Stimulated activated CD4-positive, alpha-beta T cell treated with anti-CD3 and anti-CD28 coated beads, Interleukin-15, amount 100 ng/mL, for 48 hours (primary cell): ENCODE measurements around the gene STRN3.
"Not testable (repeated sequence)": the region's sequence is repeated elsewhere in the genome, so short reads cannot be mapped to it uniquely, and the experiment has no call there.

Experiments used
- DNase-seq, 2 donors: peaks; one replicate each; pipeline ENCODE4 v3.0.0-alpha.2; 2020; ENCODE audit warnings: low read depth in 2 of 2

STRN3 gene

GRCh38 chr14:31026077-31026449, at the start of gene STRN3:
TSS of gene STRN3 (minus strand) at chr14:31026379. CDS start at chr14:31026185, 194 bp downstream.
- DNase-seq: no peak

- DNase-seq: no peak
Measured at GRCh38 chr14:31075144-31075543, 49.0 kb upstream of the STRN3 start.

GRCh38 chr14:31071151-31071550, 45.0 kb upstream of the STRN3 start:
- DNase-seq: no peak

DNA sequence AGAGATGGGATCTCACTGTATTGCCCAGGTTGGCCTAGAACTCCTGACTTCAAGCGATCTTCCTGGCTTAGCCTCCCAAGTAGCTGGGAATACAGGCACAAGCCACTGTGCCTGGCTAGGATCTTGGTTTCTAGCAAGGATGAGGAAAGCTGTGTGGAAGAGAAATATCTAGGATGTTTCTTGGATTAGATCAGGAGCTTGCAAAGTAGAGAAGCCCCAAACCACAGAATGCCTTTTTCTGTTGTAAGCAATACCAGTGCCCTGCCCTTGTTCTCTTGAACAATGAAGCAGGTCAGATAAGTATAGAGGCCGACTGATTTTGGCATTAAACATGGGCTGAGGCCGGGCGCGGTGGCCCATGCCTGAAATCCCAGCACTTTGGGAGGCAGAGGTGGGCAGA, 44.3 kb upstream of the STRN3 start:
- no peak for DNase-seq

DNA sequence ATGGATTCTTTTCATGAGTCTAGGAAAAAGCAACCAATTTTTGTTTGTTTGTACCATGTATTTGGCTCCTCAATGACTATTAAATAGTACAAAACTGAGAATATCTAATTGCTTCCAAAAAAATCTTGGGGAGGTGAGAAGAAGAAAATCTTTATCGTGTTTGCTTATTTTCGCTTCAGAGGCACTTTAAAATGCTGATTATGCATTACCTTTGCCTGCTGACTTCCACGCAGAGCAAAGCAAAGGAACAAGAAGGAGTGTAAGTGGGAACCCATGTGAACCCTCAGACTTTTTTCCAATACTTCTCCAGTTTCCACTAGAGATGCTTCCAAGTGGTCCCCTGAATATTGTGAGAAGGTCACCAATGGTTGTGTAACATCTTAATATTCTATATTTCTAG, 43.2 kb upstream of the STRN3 start:
- DNase-seq: no peak

DNA sequence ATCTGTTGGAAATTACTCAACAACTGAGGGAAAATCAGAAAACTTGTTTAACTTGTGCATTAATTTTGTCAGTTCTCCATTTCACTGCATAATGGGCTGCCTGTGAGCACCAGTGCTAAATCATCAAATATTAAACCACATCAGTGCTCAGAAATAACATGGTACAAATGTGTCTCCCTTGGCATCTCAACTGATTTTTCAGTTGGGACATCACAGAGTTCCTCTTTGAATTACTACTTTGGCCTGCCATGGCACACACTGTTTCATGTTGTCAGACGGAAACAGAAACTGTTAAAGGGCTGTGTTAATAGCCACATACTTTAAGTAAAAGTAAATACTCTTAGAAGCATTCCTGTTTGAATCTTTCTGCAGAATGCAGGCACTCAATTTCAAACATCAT, 42.1 kb upstream of the STRN3 start:
- no peak for DNase-seq

DNA sequence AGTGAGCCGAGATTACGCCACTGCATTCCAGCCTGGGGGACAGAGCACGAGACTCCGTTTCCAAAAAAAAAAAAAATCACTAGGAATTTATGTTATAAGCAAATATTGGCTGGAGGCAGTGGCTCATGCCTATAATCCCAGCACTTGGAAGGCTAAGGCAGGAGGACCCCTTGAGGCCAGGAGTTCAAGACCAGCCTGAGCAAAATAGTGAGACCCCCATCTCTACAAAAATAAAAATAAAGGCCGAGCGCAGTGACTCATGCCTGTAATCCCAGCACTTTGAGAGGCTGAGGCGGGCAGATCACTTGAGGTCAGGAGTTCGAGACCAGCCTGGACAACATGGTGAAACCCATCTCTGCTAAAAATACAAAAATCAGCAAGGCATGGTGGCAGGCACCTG, 36.7 kb upstream of the STRN3 start:
- not testable (repeated sequence) for DNase-seq

DNA sequence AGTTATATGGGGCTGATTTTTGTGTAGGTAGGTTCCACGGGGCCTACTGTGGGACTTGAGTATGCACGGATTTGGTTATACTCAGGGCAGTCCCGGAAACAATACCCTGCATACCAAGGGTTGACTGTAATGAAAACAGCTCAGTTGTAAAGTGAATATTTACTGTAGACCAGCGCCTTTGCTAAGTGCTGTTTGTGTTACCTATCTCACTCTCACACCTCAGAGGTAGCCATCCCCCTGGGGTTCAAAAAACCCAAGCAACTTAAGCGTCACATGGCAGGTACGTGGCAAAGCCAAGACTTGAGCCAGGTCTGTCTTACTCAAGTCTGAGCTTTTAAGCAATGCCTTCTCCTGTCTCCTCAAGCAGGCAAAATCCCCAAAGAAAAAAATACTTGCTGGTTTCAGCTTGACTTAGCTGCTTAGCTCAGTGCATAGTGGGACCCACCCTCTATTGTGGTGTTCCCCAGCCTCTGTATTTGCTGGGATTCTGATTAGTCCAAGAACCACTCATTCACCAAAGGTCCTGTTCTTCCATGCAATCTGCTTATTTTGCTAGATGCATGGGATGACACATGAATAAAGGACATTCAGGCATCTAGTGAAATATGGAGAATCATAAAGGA, 34.2 kb upstream of the STRN3 start:
- no peak for DNase-seq

- no peak for DNase-seq
Measured at GRCh38 chr14:31059152-31059924, 33.2 kb upstream of the STRN3 start.

GRCh38 chr14:31057701-31058364, 31.7 kb upstream of the STRN3 start:
- DNase-seq: no peak

GRCh38 chr14:31057035-31057434, 30.9 kb upstream of the STRN3 start:
- no peak for DNase-seq

DNA sequence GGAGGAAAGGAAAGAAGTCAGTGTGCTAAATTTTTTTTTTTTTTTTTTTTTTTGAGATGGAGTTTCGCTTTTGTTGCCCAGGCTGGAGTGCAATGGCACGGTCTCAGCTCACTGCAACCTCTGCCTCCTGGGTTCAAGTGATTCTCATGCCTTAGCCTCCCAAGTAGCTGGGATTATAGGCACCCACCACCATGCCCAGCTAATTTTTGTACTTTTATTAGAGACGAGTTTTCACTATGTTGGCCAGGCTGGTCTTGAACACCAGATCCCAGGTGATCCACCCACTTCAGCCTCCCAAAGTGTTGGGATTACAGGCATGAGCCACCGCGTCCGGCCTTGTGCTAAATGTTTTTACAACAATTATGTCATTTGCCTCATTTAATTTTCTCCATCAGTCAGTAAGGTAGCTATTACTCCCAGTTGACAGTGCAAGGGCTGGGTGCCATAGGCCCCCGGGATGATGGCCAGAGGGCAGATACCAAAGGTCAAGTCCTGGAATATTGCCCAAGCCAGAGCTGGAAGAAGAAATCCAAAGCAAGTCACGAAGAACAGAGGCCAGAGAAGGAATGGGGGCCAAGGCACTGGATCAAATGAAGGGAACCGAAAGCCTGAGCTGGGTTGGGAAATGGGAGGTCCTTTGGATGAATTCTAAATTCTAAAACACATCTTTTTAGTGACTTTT, 26.9 kb upstream of the STRN3 start:
- DNase-seq: not testable (repeated sequence)

GRCh38 chr14:31051511-31051910, 25.3 kb upstream of the STRN3 start:
- no peak for DNase-seq

GRCh38 chr14:31051023-31051422, 24.8 kb upstream of the STRN3 start:
- DNase-seq: no peak

DNA sequence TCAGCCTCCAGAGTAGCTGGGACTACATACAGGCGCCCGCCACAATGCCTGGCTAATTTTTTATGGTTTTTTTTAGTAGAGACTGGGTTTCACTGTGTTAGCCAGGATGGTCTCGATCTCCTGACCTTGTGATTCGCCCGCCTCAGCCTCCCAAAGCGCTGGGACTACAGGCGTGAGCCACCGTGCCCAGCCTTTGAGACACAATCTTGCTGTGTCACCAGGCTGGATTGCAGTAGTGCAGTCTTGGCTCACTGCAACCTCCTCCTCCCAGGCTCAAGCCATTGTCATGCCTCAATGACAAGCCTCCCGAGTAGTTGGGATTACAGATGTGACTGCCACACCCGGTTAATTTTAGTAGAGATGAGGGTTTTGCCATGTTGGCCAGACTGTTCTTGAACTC, 21.3 kb upstream of the STRN3 start:
- DNase-seq: no peak

GRCh38 chr14:31045501-31046080, 19.4 kb upstream of the STRN3 start:
- no peak for DNase-seq

GRCh38 chr14:31043379-31043778, 17.2 kb upstream of the STRN3 start:
- DNase-seq: no peak

GRCh38 chr14:31042893-31043292, 16.7 kb upstream of the STRN3 start:
- not testable (repeated sequence) for DNase-seq

DNA sequence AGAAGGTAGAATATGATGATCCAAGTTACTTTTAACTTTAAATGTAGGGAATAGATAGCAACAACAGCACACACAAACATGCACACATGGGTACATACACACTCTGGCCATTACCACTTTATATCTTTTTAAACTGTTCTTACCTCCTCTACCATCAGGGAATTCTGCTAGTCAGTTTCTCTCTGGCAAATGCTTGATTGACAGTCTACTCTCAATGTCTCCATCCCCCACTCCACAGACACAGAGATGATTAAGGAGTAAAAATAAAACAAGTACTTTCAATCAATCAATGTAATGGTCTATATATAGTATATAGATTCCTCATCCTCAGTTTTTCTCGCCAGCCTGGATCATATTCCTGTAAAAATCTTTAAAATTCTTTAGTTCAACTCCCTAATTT, 16.1 kb upstream of the STRN3 start:
- no peak for DNase-seq

DNA sequence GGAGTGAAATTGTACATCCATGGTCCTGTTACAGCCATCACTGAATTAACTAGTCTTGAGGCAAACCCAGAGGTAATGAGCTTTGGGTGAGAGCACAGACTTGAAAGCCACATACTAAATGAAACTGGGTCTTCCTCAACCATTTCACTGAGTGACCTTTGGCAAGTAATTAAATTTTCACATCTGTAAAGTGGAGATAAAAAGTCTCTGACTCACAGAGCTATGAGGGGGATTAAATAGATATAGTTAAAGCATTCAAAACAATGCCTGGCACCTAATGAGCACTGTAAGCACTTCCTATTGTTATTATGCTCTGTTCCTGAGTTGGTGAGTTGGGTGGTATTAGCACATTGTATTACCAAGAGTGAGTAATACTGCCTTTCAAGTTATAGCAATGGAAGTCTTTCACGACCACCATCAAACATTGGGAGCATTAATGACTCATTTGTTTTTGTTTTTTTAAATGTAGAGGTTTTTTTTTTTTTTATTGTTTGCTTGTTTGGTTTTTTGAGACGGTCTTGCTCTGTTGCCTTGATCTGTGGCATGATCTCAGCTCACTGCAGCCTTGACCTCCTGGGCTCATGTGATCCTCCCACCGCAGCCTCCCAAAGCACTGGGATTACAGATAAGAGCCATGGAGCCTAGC, 12.5 kb upstream of the STRN3 start:
- DNase-seq: no peak

DNA sequence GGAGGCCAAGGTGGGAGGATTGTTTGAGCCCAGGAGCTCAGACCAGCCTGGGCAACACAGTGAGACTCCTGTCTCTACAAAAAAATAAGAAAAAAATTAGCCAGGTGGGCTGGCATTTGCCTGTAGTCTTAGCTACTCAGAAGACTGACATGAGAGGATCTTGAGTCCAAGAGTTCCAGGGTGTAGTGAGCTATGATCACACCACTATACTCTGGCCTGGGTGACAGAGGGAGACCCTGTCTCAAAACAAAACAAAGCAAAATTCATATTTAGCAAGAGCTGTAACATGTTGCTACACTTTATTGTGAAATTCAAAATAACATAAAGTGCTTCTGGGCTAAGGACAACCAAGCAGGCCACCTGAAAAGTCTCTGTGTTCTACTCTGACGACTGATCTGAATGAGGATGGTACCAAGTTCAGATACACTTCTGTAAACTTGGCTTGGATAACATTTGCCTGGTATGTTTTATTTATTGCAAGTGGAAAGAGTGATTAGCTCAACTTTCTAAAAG, 11.6 kb upstream of the STRN3 start:
- no peak for DNase-seq
